Measurements from ENCODE around the gene OPTC. TPM values are rescaled to one million over a fixed set of nuclear protein-coding genes. Genes with fewer than 3 reads are reported as not detected.

The OPTC gene
- total RNA-seq, 2 donors from 2014 or later = not detected

GRCh38 chr1:203488539-203488938, 5.4 kb upstream of the OPTC start:
- H3K36me3 ChIP-seq (replicated peaks in 1 of 2; ENCODE audit: insufficient read depth in 1 of 2, low read depth in 2 of 2) = no peaks in the 10 kb centered on the region
- H3K9me3 ChIP-seq = no peaks in the 10 kb centered on the region
- no peak for TF ChIP-seq CTCF (IDR thresholded peaks at IDR 0.05)
- TF ChIP-seq POLR2A (IDR thresholded peaks at IDR 0.05) = no peak
- DNase-seq (no peak), ATAC-seq (no peak)
- no peaks in the 10 kb centered on the region for H3K27me3 ChIP-seq
- WGBS, 2 donors = 54 to 67% methylated on average over 7 of the region's 7 CpGs
- H3K27ac ChIP-seq = no peak overlapping the region
- intact Hi-C loops (cut with DNase I) = no loop called here
- peaks cover 11% of the 10 kb centered on the region for H3K4me1 ChIP-seq
- no peak overlapping the region for H3K4me3 ChIP-seq

- Histone ChIP-seq H3K9me3 (no peaks in the 10 kb centered on the region), H3K36me3 (replicated peaks in 1 of 2; ENCODE audit: insufficient read depth in 1 of 2, low read depth in 2 of 2) (no peaks in the 10 kb centered on the region), H3K27ac (no peak overlapping the region), H3K4me1 (peaks cover 11% of the 10 kb centered on the region), H3K27me3 (no peaks in the 10 kb centered on the region), H3K4me3 (no peak overlapping the region)
- 79 to 83% methylated on average over 9 of the region's 9 CpGs for WGBS, 2 donors
- ATAC-seq (no peak), DNase-seq (no peak)
- intact Hi-C loops (cut with DNase I) = loop anchor here (5.0 kb wide), 1 partner anchor 223 kb away; no protein-coding TSS in a partner anchor
- TF ChIP-seq CTCF (IDR thresholded peaks at IDR 0.05) = no peak
These were observed 3.3 kb upstream of the OPTC start for GRCh38 chr1:203490607-203491006.

GRCh38 chr1:203491664-203492063, 2.3 kb upstream of the OPTC start:
- WGBS, 2 donors = 49 to 66% methylated on average over 9 of the region's 9 CpGs
- no peak for TF ChIP-seq POLR2A (IDR thresholded peaks at IDR 0.05)
- no peak for TF ChIP-seq CTCF (IDR thresholded peaks at IDR 0.05)

GRCh38 chr1:203492082-203492747, 1.7 kb upstream of the OPTC start:
- H3K4me3 ChIP-seq = no peak overlapping the region
- no peak overlapping the region for H3K27ac ChIP-seq
- ATAC-seq = no peak
- 41 to 49% methylated on average over 7 to 8 of the region's 8 CpGs for WGBS, 2 donors
- no peaks in the 10 kb centered on the region for H3K27me3 ChIP-seq
- DNase-seq = no peak
- H3K9me3 ChIP-seq = no peaks in the 10 kb centered on the region
- intact Hi-C loops (cut with DNase I) = loop anchor here (5.0 kb wide), 1 partner anchor 225 kb away; no protein-coding TSS in a partner anchor
- TF ChIP-seq CTCF (IDR thresholded peaks at IDR 0.05) = no peak
- TF ChIP-seq POLR2A (IDR thresholded peaks at IDR 0.05) = no peak
- no peaks in the 10 kb centered on the region for H3K36me3 ChIP-seq (replicated peaks in 1 of 2; ENCODE audit: insufficient read depth in 1 of 2, low read depth in 2 of 2)
- H3K4me1 ChIP-seq = peaks cover 10% of the 10 kb centered on the region

More at GRCh38 chr1:203491664-203492063, 2.3 kb upstream of the OPTC start:
- intact Hi-C loops (cut with DNase I) = loop anchor here (5.0 kb wide), 1 partner anchor 224 kb away; no protein-coding TSS in a partner anchor
- Histone ChIP-seq H3K4me1 (peaks cover 11% of the 10 kb centered on the region), H3K9me3 (no peaks in the 10 kb centered on the region), H3K27ac (no peak overlapping the region), H3K27me3 (no peaks in the 10 kb centered on the region), H3K4me3 (no peak overlapping the region), H3K36me3 (replicated peaks in 1 of 2; ENCODE audit: insufficient read depth in 1 of 2, low read depth in 2 of 2) (no peaks in the 10 kb centered on the region)
- no peak for DNase-seq
- ATAC-seq = no peak

- H3K36me3 ChIP-seq (replicated peaks in 1 of 2; ENCODE audit: insufficient read depth in 1 of 2, low read depth in 2 of 2) = no peaks in the 10 kb centered on the region
- no peak for DNase-seq
- no peaks in the 10 kb centered on the region for H3K27me3 ChIP-seq
- no peaks in the 10 kb centered on the region for H3K9me3 ChIP-seq
- intact Hi-C loops (cut with DNase I) = loop anchor here (5.0 kb wide), 1 partner anchor 225 kb away; no protein-coding TSS in a partner anchor
- H3K4me1 ChIP-seq = peaks cover 5% of the 10 kb centered on the region
- no peak overlapping the region for H3K4me3 ChIP-seq
- no peak for ATAC-seq
- 62 to 70% methylated on average over 6 of the region's 6 CpGs for WGBS, 2 donors
- TF ChIP-seq CTCF (IDR thresholded peaks at IDR 0.05) = no peak
- no peak for TF ChIP-seq POLR2A (IDR thresholded peaks at IDR 0.05)
- H3K27ac ChIP-seq = no peak overlapping the region
These were observed 1.2 kb upstream of the OPTC start for GRCh38 chr1:203492748-203493130.
